HEK293 (cell line): ENCODE data around the gene DOK7.

Source experiments
- CTCF ChIP-seq: fragments of 450-650 bp; formaldehyde crosslinking; IDR thresholded peaks from 2 replicates; pipeline ENCODE4 v1.5.1; 2016; ENCODE audit warnings: missing biosample characterization, missing genetic modification characterization
- PRDM10 ChIP-seq: fragments of 450-650 bp; formaldehyde crosslinking; IDR thresholded peaks from 2 replicates; pipeline ENCODE4 v1.5.1; 2016; ENCODE audit warnings: missing biosample characterization, missing genetic modification characterization
- ZNF211 ChIP-seq: fragments of 450-650 bp; formaldehyde crosslinking; IDR thresholded peaks from 2 replicates; pipeline ENCODE4 v1.5.1; 2016; ENCODE audit warnings: low read depth, missing biosample characterization, missing genetic modification characterization
- ZNF416 ChIP-seq: fragments of 450-650 bp; formaldehyde crosslinking; IDR thresholded peaks from 2 replicates; pipeline ENCODE4 v1.5.1; 2016; ENCODE audit warnings: missing biosample characterization, missing genetic modification characterization

GRCh38 chr4:3476936-3477749, 14.0 kb downstream of the DOK7 start:
- no peak for TF ChIP-seq ZNF211
- no peak for TF ChIP-seq ZNF416 (tag by site-specific recombination)
- TF ChIP-seq CTCF (tag by site-specific recombination) = no peak
- no peak for TF ChIP-seq PRDM10 (tag by site-specific recombination)
